CD4-positive, alpha-beta T cell treated with Interleukin-12 subunit alpha and Interleukin-12 subunit beta, for 1 hour (primary cell): ENCODE measurements around the gene DPEP2NB.
"Not testable (repeated sequence)": the region's sequence is repeated elsewhere in the genome, so short reads cannot be mapped to it uniquely, and the experiment has no call there.

Source experiments
- DNase-seq: peaks from one replicate; pipeline ENCODE4 v3.0.0-alpha.2; 2020

DPEP2NB gene

GRCh38 chr16:68015681-68016080 is at the start of gene DPEP2NB:
Gene DPEP2NB, minus strand, starts transcription at chr16:68015911. Its CDS starts 141 bp downstream, at chr16:68015770.
- DNase-seq, result no peak

GRCh38 chr16:68064791-68065365 is 49.2 kb upstream of the DPEP2NB start:
- peak; percentile 79 for DNase-seq

GRCh38 chr16:68062910-68063393 is 47.2 kb upstream of the DPEP2NB start:
- peak; percentile 53 for DNase-seq

- no peak for DNase-seq
Observed at GRCh38 chr16:68061396-68061795, 45.7 kb upstream of the DPEP2NB start.

- no peak for DNase-seq
Observed at GRCh38 chr16:68059804-68060203, 44.1 kb upstream of the DPEP2NB start.

GRCh38 chr16:68055395-68055794 is 39.7 kb upstream of the DPEP2NB start:
- no peak for DNase-seq

GRCh38 chr16:68049449-68049848 is 33.7 kb upstream of the DPEP2NB start:
- no peak for DNase-seq

GRCh38 chr16:68047987-68048386 is 32.3 kb upstream of the DPEP2NB start:
- DNase-seq, result no peak

- DNase-seq, result no peak
Observed at GRCh38 chr16:68046106-68046505, 30.4 kb upstream of the DPEP2NB start.

GRCh38 chr16:68041783-68042182 is 26.1 kb upstream of the DPEP2NB start:
- DNase-seq, result no peak

- peak; percentile 92 for DNase-seq
Observed at GRCh38 chr16:68040506-68041288, 25.0 kb upstream of the DPEP2NB start.

GRCh38 chr16:68037841-68038597 is 22.3 kb upstream of the DPEP2NB start:
- DNase-seq, result no peak

- DNase-seq, result no peak
Observed at GRCh38 chr16:68035227-68035626, 19.5 kb upstream of the DPEP2NB start.

- DNase-seq, result no peak
Observed at GRCh38 chr16:68033101-68033500, 17.4 kb upstream of the DPEP2NB start.

GRCh38 chr16:68031951-68032350 is 16.2 kb upstream of the DPEP2NB start:
- no peak for DNase-seq

- DNase-seq, result not testable (repeated sequence)
Observed at GRCh38 chr16:68030108-68030507, 14.4 kb upstream of the DPEP2NB start.

- DNase-seq, result no peak
Observed at GRCh38 chr16:68028996-68029395, 13.3 kb upstream of the DPEP2NB start.

- DNase-seq, result peak; percentile 94
Observed at GRCh38 chr16:68022728-68023537, 7.2 kb upstream of the DPEP2NB start, which contains the start of the genes DDX28 and DUS2. Gene DDX28, minus strand, starts transcription at chr16:68023232. Its CDS starts 30 bp downstream, at chr16:68023202. Gene DUS2, plus strand, starts transcription at chr16:68023284. Its CDS starts 14,740 bp downstream, at chr16:68038024.

GRCh38 chr16:68022278-68022727 is 6.6 kb upstream of the DPEP2NB start:
- DNase-seq, result no peak

- no peak for DNase-seq
Observed at GRCh38 chr16:68021490-68021889, 5.8 kb upstream of the DPEP2NB start.

- no peak for DNase-seq
Observed at GRCh38 chr16:68019167-68019680, 3.5 kb upstream of the DPEP2NB start.

GRCh38 chr16:68013440-68013839 is 2.3 kb downstream of the DPEP2NB start:
- DNase-seq, result no peak
